Esophagus muscularis mucosa (tissue), 4 donors: ENCODE measurements around the gene EPAS1. TPM values are rescaled to one million over a fixed set of nuclear protein-coding genes. Genes with fewer than 3 reads are reported as not detected.

Experiments
- DNase-seq: peaks from one replicate; pipeline ENCODE4 v3.0.0-alpha.2; 2017; ENCODE audit errors: extremely low spot score
- H3K27ac ChIP-seq, 4 donors: fragments of 200-600 bp; sonication (generic); replicated peaks in 1 of 4; 1 replicate in 3 of 4; 2 replicates in 1 of 4; pipeline ENCODE4 v1.5.1; 2016 to 2019; ENCODE audit warnings: mild to moderate bottlenecking in 1 of 4
- H3K27me3 ChIP-seq, 4 donors: fragments of 200-600 bp; sonication (generic); one replicate each; pipeline versions ENCODE4 v1.5.1 to v1.6.0; 2016 to 2019
- H3K36me3 ChIP-seq, 4 donors: fragments of 200-600 bp; sonication (generic); one replicate each; pipeline ENCODE4 v1.5.1; 2016 to 2019
- H3K4me1 ChIP-seq, 4 donors: fragments of 200-600 bp; sonication (generic); one replicate each; pipeline ENCODE4 v1.5.1; 2016 to 2019
- H3K4me3 ChIP-seq, 4 donors: fragments of 200-600 bp; sonication (generic); 1 replicate in 2 of 4; 2 replicates in 2 of 4; pipeline ENCODE4 v1.5.1; 2016 to 2019; ENCODE audit warnings: mild to moderate bottlenecking in 4 of 4, moderate library complexity in 1 of 4
- H3K9me3 ChIP-seq, 4 donors: fragments of 200-600 bp; sonication (generic); 1 replicate in 3 of 4; 2 replicates in 1 of 4; pipeline ENCODE4 v1.5.1; 2016 to 2019
- EP300 ChIP-seq: sonication (generic); formaldehyde crosslinking; IDR thresholded peaks from one replicate; pipeline ENCODE4 v1.6.1; 2017; ENCODE audit warnings: antibody characterized with exemption
- POLR2A ChIP-seq: fragments of 450-650 bp; IDR thresholded peaks from one replicate; pipeline ENCODE4 v1.6.1; 2017; ENCODE audit warnings: antibody characterized with exemption, moderate library complexity, mild to moderate bottlenecking, low read depth
- POLR2AphosphoS5 ChIP-seq, 2 donors: sonication (generic); formaldehyde crosslinking; IDR thresholded peaks; one replicate each; pipeline ENCODE4 v1.6.1; 2017; ENCODE audit warnings: antibody characterized with exemption in 2 of 2
- WGBS: methylation state at CpG from one replicate; pipeline ENCODE4 v1.1.5; 2018; 5-methylcytosine and 5-hydroxymethylcytosine counted together
- intact Hi-C: fragments of 100-400 bp; cut with DNase I; formaldehyde crosslinking; loops from one replicate; pipeline ENCODE4 v1.15.1; 2023
- small RNA-seq, 3 donors: library from RNA; depleted of rRNA; stranded (forward); fragments of <200 nt; gene quantifications; one replicate each; pipeline ENCODE3, GENCODE V24; 2016
- total RNA-seq, 4 donors: library from RNA; depleted of rRNA; stranded (reverse); fragments of >200 nt; gene quantifications; one replicate each; pipeline versions ENCODE4 v1.1.0 to v1.2.1, GENCODE V29; 2016
- TF ChIP-seq, protein P1 (sequence below), 3 experiments: fragments of 200-600 bp in 2 of 3; fragments of 450-650 bp in 1 of 3; sonication (generic) in 2 of 3; IDR thresholded peaks; one replicate each; pipeline ENCODE4 v1.5.1; 2017 to 2019; ENCODE audit warnings: antibody characterized with exemption in 3 of 3, mild to moderate bottlenecking in 2 of 3, moderate library complexity in 1 of 3

The EPAS1 gene
- total RNA-seq, 4 donors from 2014 or later, result 113 to 225 (median 183) TPM

DNA sequence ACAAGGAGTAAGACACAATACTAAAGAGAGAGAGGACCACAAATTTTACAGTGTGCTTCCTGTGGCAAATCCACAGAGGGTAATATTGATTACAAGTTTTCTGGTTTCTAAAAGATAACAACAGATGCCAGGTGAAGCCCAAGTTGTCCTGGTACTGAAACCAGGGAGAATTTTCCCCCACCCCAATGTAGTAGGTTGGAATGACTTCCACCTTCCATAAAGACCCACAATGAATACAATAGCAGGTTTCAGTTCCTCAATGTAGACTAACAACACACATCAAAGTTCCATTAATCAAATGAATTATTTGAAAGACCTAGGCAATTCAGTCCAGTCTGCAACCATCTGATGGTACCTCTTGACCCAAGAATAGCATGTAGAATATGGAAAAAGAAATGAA, 138.1 kb downstream of the EPAS1 start:
- peaks cover 0 to 5% (median 0%) of the 10 kb centered on the region in 4 donors for H3K4me1 ChIP-seq
- DNase-seq, result no peak
- no peaks in the 10 kb centered on the region for H3K9me3 ChIP-seq
- H3K27ac ChIP-seq, result no peak overlapping the region
- no peak overlapping the region for H3K4me3 ChIP-seq
- TF ChIP-seq POLR2A (no peak), POLR2AphosphoS5 (IDR thresholded peaks at IDR 0.05) (no peak), EP300 (no peak)
- TF ChIP-seq, protein P1, sequence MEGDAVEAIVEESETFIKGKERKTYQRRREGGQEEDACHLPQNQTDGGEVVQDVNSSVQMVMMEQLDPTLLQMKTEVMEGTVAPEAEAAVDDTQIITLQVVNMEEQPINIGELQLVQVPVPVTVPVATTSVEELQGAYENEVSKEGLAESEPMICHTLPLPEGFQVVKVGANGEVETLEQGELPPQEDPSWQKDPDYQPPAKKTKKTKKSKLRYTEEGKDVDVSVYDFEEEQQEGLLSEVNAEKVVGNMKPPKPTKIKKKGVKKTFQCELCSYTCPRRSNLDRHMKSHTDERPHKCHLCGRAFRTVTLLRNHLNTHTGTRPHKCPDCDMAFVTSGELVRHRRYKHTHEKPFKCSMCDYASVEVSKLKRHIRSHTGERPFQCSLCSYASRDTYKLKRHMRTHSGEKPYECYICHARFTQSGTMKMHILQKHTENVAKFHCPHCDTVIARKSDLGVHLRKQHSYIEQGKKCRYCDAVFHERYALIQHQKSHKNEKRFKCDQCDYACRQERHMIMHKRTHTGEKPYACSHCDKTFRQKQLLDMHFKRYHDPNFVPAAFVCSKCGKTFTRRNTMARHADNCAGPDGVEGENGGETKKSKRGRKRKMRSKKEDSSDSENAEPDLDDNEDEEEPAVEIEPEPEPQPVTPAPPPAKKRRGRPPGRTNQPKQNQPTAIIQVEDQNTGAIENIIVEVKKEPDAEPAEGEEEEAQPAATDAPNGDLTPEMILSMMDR (IDR thresholded peaks at IDR 0.05), result no peak
- H3K36me3 ChIP-seq, result no peaks in the 10 kb centered on the region
- intact Hi-C loops, result no loop called here
- no peaks in the 10 kb centered on the region for H3K27me3 ChIP-seq

DNA sequence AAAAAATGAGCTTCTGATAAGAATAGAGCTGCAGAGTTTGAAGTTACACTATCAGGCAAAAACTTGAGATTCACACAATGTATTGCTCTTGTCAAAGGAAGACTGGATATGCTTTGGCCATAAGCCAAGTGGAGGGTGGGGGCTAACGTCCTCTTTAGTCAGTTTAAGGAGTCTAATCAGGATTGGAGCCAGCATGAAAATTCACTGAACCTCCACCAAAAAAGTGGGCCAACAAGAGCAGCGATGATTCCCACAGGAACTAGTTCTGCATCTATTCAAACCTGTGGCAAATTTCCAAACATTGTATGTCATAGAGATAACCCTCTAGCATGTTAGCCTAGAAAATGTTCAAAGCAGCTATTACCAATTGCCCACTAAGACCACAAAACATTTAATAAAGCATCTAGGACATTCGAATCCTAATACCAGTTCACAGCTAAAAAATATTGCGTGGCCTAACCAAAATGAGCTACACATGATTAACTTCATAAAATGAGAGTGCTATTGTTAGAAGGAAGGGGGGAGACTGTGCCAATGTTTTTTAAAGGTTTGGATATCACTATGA, 138.7 kb downstream of the EPAS1 start:
- no peaks in the 10 kb centered on the region for H3K9me3 ChIP-seq
- no peaks in the 10 kb centered on the region for H3K27me3 ChIP-seq
- DNase-seq, result no peak
- H3K36me3 ChIP-seq, result no peaks in the 10 kb centered on the region
- H3K4me3 ChIP-seq, result no peak overlapping the region
- 62% methylated on average over 4 of the region's 4 CpGs for WGBS
- intact Hi-C loops, result no loop called here
- TF ChIP-seq EP300 (no peak), POLR2A (no peak), POLR2AphosphoS5 (IDR thresholded peaks at IDR 0.05) (no peak)
- TF ChIP-seq, protein P1 (IDR thresholded peaks at IDR 0.05), result no peak
- H3K4me1 ChIP-seq, result peaks cover 0 to 5% (median 0%) of the 10 kb centered on the region in 4 donors
- no peak overlapping the region for H3K27ac ChIP-seq

Small RNA genes within 50 kb of the gene (small RNA-seq; reads per million reads assigned to genes)
- gene RF00017, result 0 reads per million in 3 donors

Other genes starting within 250 kb of the EPAS1 start
- gene TMEM247, start 182.2 kb downstream of the EPAS1 start, total RNA-seq, result not detected
- 100 to 1,000 TPM; 107 to 168 (median 142) TPM for gene RHOQ, start 245.1 kb downstream of the EPAS1 start, total RNA-seq
- 1 to 10 TPM; 3.6 to 7.5 (median 5.5) TPM for gene ATP6V1E2, start 245.2 kb downstream of the EPAS1 start, total RNA-seq